GM06990 (cell line): Measurements from ENCODE around the gene CEP135.
"Not testable (repeated sequence)": the region's sequence is repeated elsewhere in the genome, so short reads cannot be mapped to it uniquely, and the experiment has no call there.

Source experiments
- DNase-seq: peaks from one replicate; pipeline ENCODE4 v3.0.0-alpha.2; 2011; ENCODE audit not compliant: insufficient read length; ENCODE audit errors: extremely low read depth
- H3K27me3 ChIP-seq: replicated peaks from 2 replicates; pipeline ENCODE4 v1.6.0; 2011; ENCODE audit warnings: low read length; ENCODE audit not compliant: control insufficient read depth, insufficient read depth
- H3K36me3 ChIP-seq: 2 replicates; pipeline ENCODE4 v1.5.1; 2011; ENCODE audit warnings: low read length; ENCODE audit not compliant: control insufficient read depth, insufficient read depth
- H3K4me3 ChIP-seq: replicated peaks from 2 replicates; pipeline ENCODE4 v1.5.1; 2011; ENCODE audit warnings: low read depth, mild to moderate bottlenecking, control low read depth, low read length
- CTCF ChIP-seq: IDR thresholded peaks from 2 replicates; pipeline ENCODE4 v1.5.1; 2011; ENCODE audit warnings: low read length, control low read depth, mild to moderate bottlenecking, inconsistent platforms; ENCODE audit not compliant: insufficient read depth, poor library complexity, severe bottlenecking

Gene CEP135

GRCh38 chr4:55959655-55960054, 10.9 kb downstream of the CEP135 start:
- TF ChIP-seq CTCF = no peak
- Histone ChIP-seq H3K27me3 (no peaks in the 10 kb centered on the region), H3K4me3 (no peak overlapping the region), H3K36me3 (peaks cover 1% of the 10 kb centered on the region)
- DNase-seq = no peak

GRCh38 chr4:55964046-55964445, 15.3 kb downstream of the CEP135 start:
- no peaks in the 10 kb centered on the region for H3K27me3 ChIP-seq
- no peaks in the 10 kb centered on the region for H3K36me3 ChIP-seq
- TF ChIP-seq CTCF = no peak
- H3K4me3 ChIP-seq = no peak overlapping the region
- DNase-seq = no peak

- no peak for DNase-seq
- TF ChIP-seq CTCF = no peak
- Histone ChIP-seq H3K27me3 (no peaks in the 10 kb centered on the region), H3K36me3 (no peaks in the 10 kb centered on the region), H3K4me3 (no peak overlapping the region)
Observed at GRCh38 chr4:55965585-55965984, 16.8 kb downstream of the CEP135 start.

- not testable (repeated sequence) for H3K27me3 ChIP-seq, H3K4me3 ChIP-seq, DNase-seq, H3K36me3 ChIP-seq
Observed at GRCh38 chr4:55966324-55966723, 17.6 kb downstream of the CEP135 start.

- no peaks in the 10 kb centered on the region for H3K27me3 ChIP-seq
- H3K4me3 ChIP-seq = no peak overlapping the region
- DNase-seq = no peak
- no peak for TF ChIP-seq CTCF
- no peaks in the 10 kb centered on the region; the same call in 1 of the 2 replicates for H3K36me3 ChIP-seq
Observed at GRCh38 chr4:55967376-55967775, 18.6 kb downstream of the CEP135 start.

- TF ChIP-seq CTCF = no peak
- Histone ChIP-seq H3K4me3 (no peak overlapping the region), H3K27me3 (no peaks in the 10 kb centered on the region), H3K36me3 (no peaks in the 10 kb centered on the region; the same call in 1 of the 2 replicates)
- DNase-seq = no peak
Observed at GRCh38 chr4:55973650-55974049, 24.9 kb downstream of the CEP135 start.
